Globus pallidus (tissue), 1 donor: ENCODE data around the gene ZBTB49.
"Not testable (repeated sequence)": the region's sequence is repeated elsewhere in the genome, so short reads cannot be mapped to it uniquely, and the experiment has no call there.

ENCODE experiments used
- DNase-seq: peaks from one replicate; pipeline ENCODE4 v3.0.0-alpha.2; 2015; ENCODE audit warnings: low spot score

ZBTB49 gene

DNA sequence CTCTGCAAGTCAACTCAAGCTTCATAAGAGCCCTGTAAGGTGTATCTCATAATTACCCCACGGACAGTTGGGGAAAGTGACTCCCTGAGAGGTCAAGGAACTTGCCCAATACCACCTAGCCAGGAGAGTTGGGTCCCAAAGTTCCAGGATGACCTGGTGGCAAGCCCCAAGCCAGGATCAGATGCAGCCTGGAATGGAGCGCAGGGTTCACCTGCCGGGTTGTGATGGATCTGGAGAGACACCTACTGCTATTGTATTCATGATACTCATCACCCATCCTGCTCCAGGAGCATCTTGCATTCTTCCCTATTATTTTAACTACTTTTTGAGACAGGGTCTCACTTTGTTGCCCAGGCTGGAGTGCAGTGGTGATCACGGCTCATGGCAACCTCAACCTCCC lies 36.1 kb downstream of the ZBTB49 start:
- no peak for DNase-seq

DNA sequence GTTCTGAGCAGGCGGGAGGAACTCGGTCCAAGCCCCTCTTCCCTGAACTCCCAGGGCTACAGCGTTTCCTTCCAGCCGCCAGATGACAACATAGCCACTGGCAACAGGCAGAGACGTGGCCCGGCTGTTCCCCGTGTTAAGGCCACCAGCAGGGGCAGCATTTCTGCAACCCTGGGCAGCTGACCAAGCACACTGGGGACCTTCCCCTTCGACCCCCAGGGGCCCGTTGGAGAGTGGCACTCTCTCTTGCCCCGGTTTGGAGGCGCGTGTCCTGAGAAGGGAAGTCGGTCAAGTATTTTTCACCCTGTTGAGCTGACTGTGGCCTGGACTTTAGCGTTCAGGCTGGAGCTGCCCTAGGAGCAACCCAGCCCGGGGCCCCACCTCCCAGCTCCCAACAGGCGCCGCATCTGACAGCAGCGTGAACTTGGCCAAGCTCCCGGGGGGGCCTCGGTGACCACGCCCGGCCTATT lies 37.6 kb downstream of the ZBTB49 start:
- no peak for DNase-seq

DNA sequence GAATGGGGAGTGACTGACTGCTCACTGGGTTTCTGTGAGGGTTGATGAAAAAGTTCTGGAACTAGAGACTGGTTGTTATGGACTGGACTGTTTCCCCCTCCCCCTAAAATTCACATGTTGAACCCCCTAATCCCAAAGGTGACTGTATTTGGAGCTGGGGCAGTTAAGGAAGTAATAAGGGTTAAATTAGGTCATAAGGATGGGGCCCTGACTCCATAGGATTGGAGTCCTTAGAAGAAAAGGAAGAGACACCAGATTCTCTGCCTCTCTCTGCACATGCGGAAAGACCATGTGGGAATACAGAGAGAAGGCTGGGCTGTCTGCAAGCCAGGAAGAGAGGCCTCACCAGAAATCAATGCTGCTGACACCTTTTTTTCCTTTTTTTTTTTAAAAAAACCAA lies 38.2 kb downstream of the ZBTB49 start:
- no peak for DNase-seq

DNA sequence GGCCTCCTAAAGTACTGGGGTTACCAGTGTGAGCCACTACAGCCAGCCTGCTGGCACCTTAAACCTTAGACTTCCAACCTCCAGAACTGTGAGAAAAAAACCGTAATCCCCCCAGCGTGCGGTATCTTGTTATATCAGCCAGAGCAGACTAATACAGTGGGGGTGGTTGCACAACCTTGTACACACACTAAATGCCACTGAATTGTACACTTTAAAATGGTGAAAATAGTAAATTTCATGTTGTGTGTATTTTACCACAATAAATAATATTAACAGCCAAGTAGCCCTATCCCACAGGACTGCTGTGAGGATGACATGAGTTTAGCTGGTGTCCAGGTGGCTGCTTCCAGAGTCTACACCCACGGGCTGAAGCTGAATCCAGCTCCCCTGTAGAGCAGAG lies 38.8 kb downstream of the ZBTB49 start:
- DNase-seq, result no peak

DNA sequence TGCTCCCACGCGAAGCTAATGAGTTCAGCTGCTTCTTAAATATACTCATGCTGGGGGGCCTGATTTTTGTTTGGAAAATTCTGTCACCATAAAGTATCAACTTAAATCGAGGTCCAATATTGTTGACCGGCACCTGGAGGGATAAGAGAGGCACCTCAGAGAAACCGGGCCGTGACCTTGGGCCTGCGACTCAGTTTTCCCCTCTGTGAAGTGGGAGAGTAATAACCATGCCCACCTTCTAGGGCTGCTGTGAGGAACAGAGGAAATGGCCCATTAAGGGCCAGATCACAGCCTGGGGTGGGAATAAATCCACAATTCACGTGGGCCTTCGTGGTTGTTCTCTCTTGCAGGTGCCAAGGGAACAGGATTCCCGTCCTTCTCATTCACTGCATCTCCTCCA lies 39.4 kb downstream of the ZBTB49 start:
- no peak for DNase-seq

DNA sequence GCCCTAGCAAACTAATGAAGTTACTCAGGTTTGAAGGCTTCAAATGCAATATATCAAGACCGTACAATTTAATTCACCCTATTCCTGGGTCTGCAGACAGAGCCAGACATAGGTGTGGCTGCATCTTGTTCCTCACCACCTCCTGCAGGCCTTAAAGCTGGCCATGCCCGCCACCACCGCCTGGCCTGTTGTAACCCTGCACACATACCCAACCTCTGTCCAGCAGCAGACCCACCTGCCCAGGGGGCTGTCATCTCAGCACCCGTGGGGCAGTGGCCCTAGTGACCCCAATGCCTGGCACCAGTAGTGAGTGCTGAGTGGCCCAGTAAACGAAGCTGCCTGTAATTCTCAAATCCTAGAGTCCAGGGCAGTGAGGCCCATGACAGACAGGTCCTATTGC lies 40.7 kb downstream of the ZBTB49 start:
- DNase-seq, result no peak

DNA sequence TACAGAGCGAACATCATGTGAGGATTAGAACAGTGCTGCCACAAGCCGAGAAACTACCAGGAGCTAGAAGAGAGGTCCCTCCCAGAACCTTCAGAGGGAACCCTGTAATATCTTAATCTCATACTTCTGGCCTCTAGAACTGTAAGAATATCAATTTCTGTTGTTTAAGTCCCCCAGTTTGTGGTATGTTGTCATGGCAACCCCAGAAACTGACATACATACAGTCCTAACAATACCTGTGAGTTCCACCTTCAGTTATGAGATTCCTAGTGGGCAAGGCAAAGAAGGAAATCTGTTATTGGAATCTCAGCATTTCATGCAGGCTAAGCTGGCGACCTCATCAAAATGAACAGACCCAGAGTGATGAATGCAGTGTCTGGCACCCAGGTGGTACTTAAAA lies 42.5 kb downstream of the ZBTB49 start:
- DNase-seq, result no peak

DNA sequence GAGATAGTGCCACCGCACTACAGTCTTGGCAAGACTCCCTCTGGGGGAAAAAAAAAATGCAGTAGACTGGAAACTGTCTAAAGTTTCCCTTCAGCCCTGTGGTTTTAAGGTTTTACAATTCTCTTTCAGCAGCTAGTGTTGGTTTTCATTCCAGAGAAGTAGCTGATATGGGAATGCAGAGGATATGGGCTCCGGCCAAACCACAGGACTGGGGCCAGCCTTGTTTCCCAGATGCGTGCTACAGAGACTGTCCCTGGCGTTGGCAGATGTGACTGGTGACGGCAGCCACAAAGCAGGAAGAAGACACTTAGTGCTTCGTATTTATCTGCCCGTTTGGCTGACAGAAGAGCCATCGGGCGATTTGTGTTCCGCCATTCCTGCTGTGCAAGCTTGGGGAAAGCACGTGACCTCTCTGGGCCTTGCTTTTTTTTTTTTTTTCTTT lies 43.2 kb downstream of the ZBTB49 start:
- DNase-seq, result peak; percentile 11

DNA sequence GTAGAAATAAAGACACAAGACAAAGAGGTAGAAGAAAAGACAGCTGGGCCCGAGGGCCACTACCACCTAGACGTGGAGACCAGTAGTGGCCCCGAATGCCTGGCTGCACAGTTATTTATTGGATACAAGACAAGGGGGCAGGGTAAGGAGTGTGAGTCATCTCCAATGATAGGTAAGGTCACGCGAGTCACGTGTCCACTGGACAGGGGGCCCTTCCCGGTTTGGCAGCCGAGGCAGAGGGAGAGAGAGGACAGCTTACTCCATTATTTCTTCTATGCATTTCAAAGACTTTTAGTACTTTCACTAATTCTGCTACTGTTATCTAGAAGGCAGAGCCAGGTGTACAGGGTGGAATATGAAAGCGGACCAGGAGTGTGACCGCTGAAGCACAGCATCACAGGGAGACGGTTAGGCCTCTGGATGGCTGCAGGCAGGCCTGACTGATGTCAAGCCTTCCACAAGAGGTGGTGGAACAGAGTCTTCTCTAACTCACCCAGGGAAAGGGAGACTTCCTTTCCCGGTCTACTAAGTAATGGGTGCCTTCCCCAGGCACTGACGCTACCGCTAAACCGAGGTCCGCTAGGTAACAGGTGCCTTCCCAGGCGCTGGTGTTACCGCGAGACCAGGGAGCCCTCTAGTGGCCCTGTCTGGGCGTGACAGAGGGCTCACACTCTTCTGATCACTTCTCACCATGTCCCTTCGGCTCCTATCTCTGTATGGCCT lies 44.9 kb downstream of the ZBTB49 start:
- DNase-seq, result peak; percentile 40

DNA sequence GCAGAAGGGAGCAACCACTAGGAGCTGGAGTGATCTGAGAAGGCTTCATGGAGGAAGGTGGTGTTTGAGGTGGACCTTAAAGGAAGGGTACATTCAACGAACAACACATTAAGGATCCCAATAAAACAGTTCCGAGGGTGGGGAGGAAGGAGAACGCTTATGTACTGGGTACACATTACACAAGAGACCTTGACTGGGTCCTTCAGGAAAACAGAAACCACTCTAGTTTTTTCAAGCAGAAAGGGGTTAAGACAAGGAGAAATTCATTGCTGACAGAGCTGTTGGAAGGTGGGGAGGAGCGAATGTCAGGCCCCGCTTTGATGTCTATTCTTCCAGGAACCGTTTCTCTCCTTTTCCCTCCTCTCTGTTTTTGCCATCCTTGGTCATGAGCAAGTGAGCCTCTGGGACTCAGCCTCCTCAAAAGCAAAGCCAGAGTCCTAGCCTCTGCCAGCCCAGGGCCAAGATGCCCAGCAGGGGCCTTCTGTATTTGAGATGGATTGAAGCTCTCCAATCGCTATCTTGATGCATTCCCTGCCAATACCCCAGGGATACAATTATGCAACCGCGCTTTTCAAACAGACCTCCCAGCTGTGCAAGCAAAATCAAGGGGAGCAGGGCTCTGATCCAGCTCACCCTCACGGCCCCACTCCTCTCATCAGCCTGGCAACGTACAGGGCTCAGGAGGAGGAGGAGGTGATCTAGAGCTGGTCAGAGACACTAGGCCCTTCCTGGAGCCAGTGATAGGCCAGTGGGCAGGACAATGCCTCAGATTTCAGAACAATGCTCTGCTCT lies 48.4 kb downstream of the ZBTB49 start:
- DNase-seq, result no peak

DNA sequence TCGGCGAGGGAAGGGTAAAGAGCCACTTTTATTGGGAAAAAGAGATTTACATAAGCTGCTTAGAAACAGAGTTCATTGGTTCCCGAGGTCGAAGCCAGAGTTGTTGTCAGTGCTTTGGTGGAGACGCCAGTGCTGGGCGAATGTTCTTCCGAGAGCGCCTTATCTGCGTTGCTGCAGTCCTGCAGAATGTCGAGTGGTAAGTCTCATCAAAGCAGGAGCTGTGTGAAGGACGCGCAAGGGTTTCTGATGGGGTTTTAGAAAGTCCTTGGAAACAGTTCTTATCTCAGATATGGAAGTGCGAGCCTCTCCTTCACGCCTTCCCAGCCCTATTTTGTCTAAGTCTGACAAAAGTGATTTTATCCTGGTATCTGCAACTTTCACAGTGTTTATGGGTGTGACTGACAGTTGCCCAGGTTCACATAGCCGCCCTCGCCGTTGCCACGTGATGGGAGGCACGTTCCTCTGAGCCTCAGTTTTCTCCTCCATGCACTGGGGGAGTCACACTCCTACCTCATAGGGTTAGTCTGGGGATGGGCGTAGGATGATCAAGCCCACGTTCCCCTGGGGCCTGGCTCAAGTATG lies 49.5 kb downstream of the ZBTB49 start:
- no peak for DNase-seq

DNA sequence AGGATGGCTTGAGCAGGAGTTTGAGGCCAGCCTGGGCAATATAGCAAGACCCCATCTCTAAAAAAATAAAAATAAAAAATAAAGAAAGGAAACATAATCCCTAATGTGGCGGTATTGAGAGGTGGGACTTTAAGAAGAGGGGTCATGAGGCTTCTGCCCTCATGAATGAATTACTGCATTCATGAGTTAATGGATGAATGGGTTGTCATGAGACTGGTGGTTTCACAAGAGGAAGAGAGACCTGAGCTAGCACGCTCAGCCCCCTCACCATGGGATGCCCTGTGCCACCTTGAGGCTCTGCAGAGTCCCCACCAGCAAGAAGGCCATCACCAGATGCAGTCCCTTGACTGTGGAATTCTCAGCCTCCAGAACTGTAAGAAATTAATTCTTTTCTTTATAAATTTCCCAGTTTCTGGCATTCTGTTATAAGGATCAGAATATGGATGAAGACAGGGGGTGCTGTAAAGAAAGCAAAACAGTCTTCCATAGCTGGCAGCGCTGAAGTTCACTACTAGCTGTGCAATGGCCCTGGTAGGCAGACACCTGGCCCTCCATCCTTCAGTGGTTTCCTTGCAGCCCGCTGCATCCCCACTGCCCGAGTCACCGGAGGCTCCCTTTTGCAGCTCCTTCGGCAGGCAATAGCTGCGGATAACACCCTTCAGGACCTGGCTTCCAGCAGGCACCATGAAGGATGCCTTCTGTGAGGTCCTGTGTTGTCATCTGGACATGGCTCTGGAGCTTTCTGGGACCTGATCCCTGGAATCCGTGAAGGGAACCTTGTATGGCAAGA lies 52.0 kb downstream of the ZBTB49 start:
- no peak for DNase-seq

DNA sequence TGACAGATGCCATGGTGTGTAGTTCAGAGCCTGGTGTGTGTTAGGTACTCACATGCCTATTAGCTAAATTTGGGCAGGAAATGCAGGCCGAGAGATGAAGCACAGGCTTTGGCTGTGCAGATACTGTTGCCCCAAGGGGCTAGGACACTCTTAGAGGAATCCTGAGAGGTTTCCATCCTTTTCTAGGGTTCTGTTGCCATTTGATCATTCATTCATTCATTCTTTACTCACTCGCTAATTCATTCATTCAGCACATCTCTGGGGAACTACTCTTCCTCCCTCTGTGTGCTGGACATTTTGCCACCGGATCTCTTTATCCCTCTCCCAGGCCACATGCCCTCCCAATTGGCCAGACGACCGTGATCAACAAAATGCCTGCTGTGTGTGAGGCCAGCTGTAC lies 53.0 kb downstream of the ZBTB49 start:
- no peak for DNase-seq

DNA sequence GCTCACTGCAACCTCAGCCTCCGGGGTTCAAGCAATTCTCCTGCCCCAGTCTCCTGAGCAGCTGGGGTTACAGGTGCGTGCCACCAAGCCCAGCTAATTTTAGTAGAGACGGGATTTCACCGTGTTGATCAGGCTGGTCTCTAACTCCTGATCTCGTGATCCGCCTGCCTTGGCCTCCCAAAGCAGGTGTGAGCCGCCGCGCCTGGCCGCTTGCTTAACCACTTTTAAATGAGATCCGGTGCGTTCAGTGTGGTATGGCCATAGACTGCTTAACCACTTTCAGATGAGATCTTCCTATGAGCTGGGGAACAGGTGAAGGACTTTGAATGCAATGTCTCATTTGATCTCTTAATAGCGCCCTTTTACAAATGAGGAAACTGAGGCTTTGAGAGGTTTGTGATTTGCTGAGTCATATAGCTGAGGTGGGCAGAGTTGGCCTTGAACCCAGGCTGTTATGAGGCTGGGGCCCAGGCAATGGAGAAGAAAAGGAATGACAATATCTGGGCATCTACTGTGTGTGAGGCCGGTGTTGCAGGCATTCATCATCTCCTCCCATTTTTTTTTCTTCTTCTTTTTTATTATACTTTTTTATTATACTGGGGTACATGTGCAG lies 55.0 kb downstream of the ZBTB49 start:
- no peak for DNase-seq

DNA sequence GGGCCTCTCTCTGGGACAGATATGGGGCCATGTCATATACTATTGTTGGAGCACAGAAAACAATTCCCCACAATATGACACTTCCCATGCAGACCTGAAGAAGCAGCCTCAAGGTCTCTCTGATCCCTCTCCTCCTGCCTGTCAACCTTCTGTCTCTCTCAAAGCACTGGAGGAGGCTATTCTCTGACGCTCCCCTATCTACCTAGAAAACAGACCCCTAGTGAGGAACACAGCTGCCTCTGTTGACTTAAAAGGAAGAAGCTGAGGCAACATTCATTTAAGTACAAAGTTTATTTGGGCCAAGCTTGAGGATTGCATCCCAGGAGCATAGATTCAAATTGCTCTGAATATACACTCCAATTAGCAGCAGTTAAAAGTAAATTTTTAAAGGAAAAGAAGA lies 57.5 kb downstream of the ZBTB49 start:
- DNase-seq, result no peak

DNA sequence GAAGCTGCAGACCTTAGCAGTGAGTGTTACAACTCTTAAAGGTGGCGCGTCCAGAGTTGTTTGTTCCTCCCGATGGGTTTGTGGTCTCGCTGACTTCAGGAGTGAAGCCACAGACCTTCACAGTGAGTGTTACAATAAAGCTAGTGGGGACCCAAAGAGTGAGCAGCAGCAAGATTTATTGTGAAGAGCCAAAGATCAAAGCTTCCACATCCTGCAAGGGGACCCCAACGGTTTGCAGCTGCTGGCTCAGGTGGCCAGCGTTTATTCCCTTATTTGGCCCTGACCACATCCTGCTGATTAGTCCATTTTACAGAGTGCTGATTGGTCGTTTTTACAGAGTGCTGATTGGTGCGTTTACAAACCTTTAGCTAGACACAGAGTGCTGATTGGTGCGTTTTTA lies 58.5 kb downstream of the ZBTB49 start:
- DNase-seq, result not testable (repeated sequence)

DNA sequence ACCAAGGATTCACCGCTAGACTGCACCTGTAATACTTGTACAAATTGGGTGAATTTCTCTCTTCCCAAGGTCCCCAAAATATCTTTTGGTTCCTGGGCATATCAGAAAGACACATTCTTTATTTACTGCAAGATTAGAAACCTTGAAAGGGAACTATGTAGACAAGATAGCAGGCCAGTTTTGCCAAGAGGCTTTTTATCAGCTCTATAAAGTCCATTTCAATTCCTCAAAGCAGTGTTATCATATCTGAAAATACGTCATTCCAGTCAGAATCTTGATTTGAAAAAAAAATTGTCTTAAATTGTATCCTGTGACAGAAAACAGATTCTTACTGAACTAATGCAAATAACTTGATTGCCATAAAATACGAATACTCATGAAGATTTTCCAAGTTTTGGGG lies 59.8 kb downstream of the ZBTB49 start:
- no peak for DNase-seq

DNA sequence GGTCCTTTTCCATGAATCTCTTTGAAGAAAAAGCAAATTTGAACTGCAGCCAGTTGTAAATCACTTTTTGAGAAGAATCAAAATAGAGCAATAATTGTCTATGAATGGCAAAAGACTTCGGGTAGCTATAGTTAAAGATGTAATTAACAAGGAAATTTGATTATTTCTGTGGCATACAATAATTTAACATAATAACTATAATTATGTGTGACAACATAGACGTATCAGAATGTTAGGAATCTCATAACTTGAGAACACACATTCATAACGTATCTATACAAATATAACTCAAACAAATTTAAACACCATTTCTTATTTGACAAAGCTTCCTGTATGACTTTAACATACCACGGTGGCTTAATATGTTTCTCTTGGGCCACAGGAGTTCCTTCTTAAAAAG lies 60.9 kb downstream of the ZBTB49 start:
- DNase-seq, result no peak

DNA sequence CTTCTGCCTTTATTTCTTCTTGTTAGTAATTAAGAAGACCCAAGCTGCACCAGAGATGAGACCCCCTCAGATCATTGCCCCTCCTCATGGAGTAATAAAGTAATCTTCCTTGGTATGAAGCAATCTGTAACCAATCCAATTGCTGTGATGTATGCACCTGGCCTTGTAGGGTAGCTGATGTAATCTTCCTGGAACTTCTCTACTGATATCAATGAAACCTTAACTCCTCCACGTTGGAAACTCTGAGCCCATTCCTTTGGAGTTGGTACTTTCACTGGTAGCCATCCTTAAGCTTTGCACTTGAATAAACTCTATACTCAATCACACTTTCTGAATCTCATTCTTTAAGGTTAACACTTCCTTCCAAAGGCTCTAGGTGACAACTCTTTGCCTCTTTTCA lies 65.3 kb downstream of the ZBTB49 start:
- DNase-seq, result no peak

DNA sequence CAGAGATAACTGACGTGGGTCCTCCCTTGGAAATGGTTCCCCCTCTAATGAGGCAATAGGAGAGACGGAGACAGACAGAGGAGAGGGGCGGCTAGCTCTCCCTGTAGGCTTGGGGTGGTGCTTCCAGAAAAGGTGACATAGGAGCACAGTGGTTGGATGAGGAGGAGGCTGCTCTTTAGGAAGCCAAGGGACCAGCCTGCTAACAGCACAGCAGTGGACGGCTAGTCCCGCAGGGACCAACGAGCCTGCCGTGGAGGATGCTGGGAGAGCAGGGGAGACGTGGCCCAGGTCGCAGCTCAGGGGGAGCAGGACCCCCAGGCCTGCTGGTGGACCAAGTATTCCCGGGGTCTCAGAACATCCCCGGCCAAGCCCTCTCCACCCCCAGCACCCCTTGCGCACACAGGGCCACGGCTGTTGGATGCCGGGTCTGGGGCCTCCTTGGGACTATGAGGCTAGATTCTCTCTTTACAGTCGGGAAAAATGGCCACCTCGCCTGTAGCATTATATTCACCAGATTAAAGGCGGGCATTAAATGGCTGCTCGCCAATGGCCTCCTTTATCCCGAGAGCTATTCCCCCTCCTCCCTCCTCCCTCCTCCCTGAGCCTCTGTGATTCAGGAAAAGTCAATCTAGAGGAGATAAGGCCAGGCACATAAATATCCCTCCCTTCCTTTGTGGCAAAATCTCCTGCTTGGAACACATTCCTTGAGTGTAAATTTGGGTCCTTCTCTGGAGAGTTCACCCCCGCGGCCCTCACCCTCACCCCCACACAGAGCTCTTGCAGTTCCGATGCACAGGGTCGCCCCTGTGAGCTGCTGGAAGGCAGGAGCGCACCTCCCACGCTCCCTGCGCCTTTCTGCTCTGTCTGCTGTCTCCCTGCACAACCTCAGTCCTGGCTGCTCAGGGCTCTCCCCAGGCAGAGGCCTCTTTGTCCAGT lies 66.3 kb downstream of the ZBTB49 start:
- DNase-seq, result no peak
